Gastroesophageal sphincter (tissue), 4 donors: ENCODE results near the gene UBQLN1. TPM values are rescaled to one million over a fixed set of nuclear protein-coding genes. Genes with fewer than 3 reads are reported as not detected.

Source experiments
- ATAC-seq: fragments of 150-250 bp; one replicate; pipeline ENCODE4 v1.9.1; 2016; ENCODE audit warnings: mild to moderate bottlenecking, moderate library complexity
- H3K27ac ChIP-seq, 4 donors: fragments of 200-600 bp; sonication (generic) in 3 of 4; 1 replicate in 3 of 4; 2 replicates in 1 of 4; pipeline ENCODE4 v1.5.1; 2016 to 2019
- H3K27me3 ChIP-seq: fragments of 200-600 bp; sonication (generic); one replicate; pipeline ENCODE4 v1.5.1; 2019
- H3K36me3 ChIP-seq, 2 donors: fragments of 200-600 bp; sonication (generic); one replicate each; pipeline ENCODE4 v1.5.1; 2019; ENCODE audit warnings: control low read depth in 1 of 2
- H3K4me1 ChIP-seq, 3 donors: fragments of 200-600 bp; sonication (generic); 1 replicate in 2 of 3; 2 replicates in 1 of 3; pipeline ENCODE4 v1.5.1; 2016 to 2019; ENCODE audit warnings: control low read depth in 2 of 3
- H3K4me3 ChIP-seq, 2 donors: fragments of 200-600 bp; sonication (generic); one replicate each; pipeline ENCODE4 v1.5.1; 2019; ENCODE audit warnings: mild to moderate bottlenecking in 1 of 2, moderate library complexity in 1 of 2
- H3K9me3 ChIP-seq, 3 donors: fragments of 200-600 bp; sonication (generic); one replicate each; pipeline ENCODE4 v1.5.1; 2017 to 2019; ENCODE audit warnings: control low read depth in 2 of 3
- EP300 ChIP-seq: sonication (generic); formaldehyde crosslinking; IDR thresholded peaks from one replicate; pipeline ENCODE4 v1.6.1; 2017; ENCODE audit warnings: antibody characterized with exemption, mild to moderate bottlenecking
- POLR2A ChIP-seq, 2 donors: fragments of 450-650 bp; IDR thresholded peaks; one replicate each; pipeline ENCODE4 v1.6.1; 2017; ENCODE audit warnings: antibody characterized with exemption in 2 of 2, mild to moderate bottlenecking in 2 of 2, moderate library complexity in 1 of 2
- POLR2AphosphoS5 ChIP-seq: sonication (generic); formaldehyde crosslinking; IDR thresholded peaks from one replicate; pipeline ENCODE4 v1.6.1; 2017; ENCODE audit warnings: antibody characterized with exemption
- WGBS, 2 donors: methylation state at CpG; one replicate each; pipeline ENCODE4 v1.1.5; 2018; ENCODE audit warnings: low coverage in 1 of 2; 5-methylcytosine and 5-hydroxymethylcytosine counted together
- total RNA-seq, 4 donors: library from RNA; depleted of rRNA; stranded (reverse); fragments of >200 nt; gene quantifications; one replicate each; pipeline ENCODE4 v1.1.0, GENCODE V29; 2016
- TF ChIP-seq, protein P1 (sequence below), 4 experiments: fragments of 200-600 bp in 2 of 4; fragments of 450-650 bp in 2 of 4; sonication (generic) in 1 of 4; IDR thresholded peaks; one replicate each; pipeline ENCODE4 v1.5.1; 2017 to 2019; ENCODE audit warnings: antibody characterized with exemption in 4 of 4, mild to moderate bottlenecking in 2 of 4, moderate library complexity in 2 of 4

UBQLN1 gene
- total RNA-seq, 4 donors from 2014 or later = 112 to 132 (median 117) TPM

DNA sequence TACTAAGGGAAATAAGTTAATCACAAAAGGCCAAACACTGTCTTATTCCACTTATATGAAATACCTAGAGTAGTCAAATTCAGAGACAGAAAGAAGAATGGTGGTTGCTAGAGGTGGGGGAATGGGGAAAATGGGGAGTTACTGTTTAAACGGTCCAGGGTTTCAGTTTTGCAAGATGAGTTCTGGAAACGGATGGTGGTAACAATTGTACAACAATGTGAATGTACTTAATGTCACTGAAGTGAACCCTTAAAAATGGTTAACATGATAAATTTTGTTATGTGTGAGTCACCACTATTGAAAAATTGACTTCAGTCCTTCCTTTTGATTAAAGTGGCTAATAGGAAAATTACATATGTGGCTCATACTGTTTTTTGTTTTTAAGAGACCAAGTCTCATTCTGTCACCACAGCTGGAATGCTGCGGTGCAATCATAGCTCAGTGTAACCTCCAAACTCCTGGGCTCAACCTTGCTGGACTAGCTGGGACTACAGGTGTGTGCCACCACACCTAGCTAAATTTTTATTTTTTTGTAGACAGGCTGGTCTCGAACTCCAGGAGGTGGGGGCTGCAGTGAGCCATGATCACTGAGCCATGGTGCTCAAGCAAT is 8.7 kb downstream of the UBQLN1 start:
- TF ChIP-seq, protein P1, sequence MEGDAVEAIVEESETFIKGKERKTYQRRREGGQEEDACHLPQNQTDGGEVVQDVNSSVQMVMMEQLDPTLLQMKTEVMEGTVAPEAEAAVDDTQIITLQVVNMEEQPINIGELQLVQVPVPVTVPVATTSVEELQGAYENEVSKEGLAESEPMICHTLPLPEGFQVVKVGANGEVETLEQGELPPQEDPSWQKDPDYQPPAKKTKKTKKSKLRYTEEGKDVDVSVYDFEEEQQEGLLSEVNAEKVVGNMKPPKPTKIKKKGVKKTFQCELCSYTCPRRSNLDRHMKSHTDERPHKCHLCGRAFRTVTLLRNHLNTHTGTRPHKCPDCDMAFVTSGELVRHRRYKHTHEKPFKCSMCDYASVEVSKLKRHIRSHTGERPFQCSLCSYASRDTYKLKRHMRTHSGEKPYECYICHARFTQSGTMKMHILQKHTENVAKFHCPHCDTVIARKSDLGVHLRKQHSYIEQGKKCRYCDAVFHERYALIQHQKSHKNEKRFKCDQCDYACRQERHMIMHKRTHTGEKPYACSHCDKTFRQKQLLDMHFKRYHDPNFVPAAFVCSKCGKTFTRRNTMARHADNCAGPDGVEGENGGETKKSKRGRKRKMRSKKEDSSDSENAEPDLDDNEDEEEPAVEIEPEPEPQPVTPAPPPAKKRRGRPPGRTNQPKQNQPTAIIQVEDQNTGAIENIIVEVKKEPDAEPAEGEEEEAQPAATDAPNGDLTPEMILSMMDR (IDR thresholded peaks at IDR 0.05) = no peak
- no peak for TF ChIP-seq POLR2A (IDR thresholded peaks at IDR 0.05)
- TF ChIP-seq EP300 = no peak
- TF ChIP-seq POLR2AphosphoS5 = no peak
- 52 to 64% methylated on average over 3 of the region's 4 CpGs for WGBS, 2 donors
- no peaks in the 10 kb centered on the region for H3K27me3 ChIP-seq
- H3K27ac ChIP-seq = no peak overlapping the region
- no peak for ATAC-seq
- no peak overlapping the region for H3K4me3 ChIP-seq
- no peaks in the 10 kb centered on the region for H3K9me3 ChIP-seq
- peaks cover 3 to 78% (median 5%) of the 10 kb centered on the region in 3 donors for H3K4me1 ChIP-seq
- no peaks in the 10 kb centered on the region for H3K36me3 ChIP-seq

DNA sequence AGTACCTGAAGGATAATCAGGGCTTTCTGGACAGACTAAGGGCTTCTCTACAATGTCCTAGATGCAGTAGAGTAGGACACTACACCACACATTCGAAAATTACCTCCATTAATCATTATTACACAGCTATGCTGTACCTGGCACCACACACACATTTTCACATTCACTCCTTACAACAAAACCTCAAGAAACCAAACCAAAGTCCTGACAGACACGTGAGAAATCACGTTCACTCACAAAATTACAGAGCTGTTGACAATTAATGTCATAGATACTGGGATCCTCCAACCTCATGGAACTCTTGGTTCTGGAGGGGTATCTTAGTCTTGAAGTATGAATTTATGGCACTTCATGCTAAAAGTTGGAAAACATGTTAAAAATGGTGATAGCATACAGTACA is 16.3 kb downstream of the UBQLN1 start:
- no peak for ATAC-seq
- TF ChIP-seq EP300 (no peak), POLR2AphosphoS5 (no peak), POLR2A (IDR thresholded peaks at IDR 0.05) (no peak)
- TF ChIP-seq, protein P1 (IDR thresholded peaks at IDR 0.05) = no peak
- Histone ChIP-seq H3K4me3 (no peak overlapping the region), H3K9me3 (no peaks in the 10 kb centered on the region), H3K36me3 (no peaks in the 10 kb centered on the region), H3K27ac (no peak overlapping the region), H3K27me3 (no peaks in the 10 kb centered on the region), H3K4me1 (peaks cover 3 to 79% (median 3%) of the 10 kb centered on the region in 3 donors)
- WGBS, 2 donors = 77 to 87% methylated on average over 3 of the region's 3 CpGs

- Histone ChIP-seq H3K36me3 (peaks cover 0 to 6% of the 10 kb centered on the region in 2 donors), H3K27me3 (no peaks in the 10 kb centered on the region), H3K4me1 (peaks cover 3 to 74% (median 3%) of the 10 kb centered on the region in 3 donors), H3K4me3 (no peak overlapping the region), H3K9me3 (no peaks in the 10 kb centered on the region), H3K27ac (no peak overlapping the region)
- WGBS, 2 donors = 88 to 93% methylated on average over 3 of the region's 3 CpGs
- TF ChIP-seq POLR2A (IDR thresholded peaks at IDR 0.05) (no peak), POLR2AphosphoS5 (no peak), EP300 (no peak)
- TF ChIP-seq, protein P1 (IDR thresholded peaks at IDR 0.05) = no peak
- ATAC-seq = no peak
These were observed 18.8 kb downstream of the UBQLN1 start for GRCh38 chr9:83688921-83689320.

DNA sequence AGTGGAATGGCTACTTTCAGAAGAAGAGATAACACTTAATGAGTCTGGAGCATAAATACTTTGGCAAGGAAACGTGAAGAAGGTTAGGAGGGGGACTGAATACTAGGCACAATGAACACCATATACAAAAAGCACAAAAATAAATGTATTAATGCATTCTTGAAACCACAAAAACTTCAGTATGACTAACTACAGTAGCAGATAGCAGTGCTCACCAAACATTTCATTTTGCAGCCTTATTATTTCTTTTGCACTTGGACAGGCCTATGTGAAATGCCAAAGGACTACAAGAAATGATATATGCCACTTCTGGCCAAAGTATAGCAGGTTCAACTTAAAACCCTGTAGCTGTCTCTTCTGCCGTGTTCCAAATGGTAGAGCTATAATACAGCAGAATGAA is 26.3 kb downstream of the UBQLN1 start:
- H3K4me3 ChIP-seq = no peak overlapping the region
- peaks cover 0 to 14% (median 0%) of the 10 kb centered on the region in 3 donors for H3K4me1 ChIP-seq
- no peaks in the 10 kb centered on the region for H3K27me3 ChIP-seq
- no peaks in the 10 kb centered on the region for H3K9me3 ChIP-seq
- 76 to 85% methylated on average over 2 of the region's 2 CpGs for WGBS, 2 donors
- no peak for ATAC-seq
- peaks cover 0 to 66% of the 10 kb centered on the region in 2 donors for H3K36me3 ChIP-seq
- TF ChIP-seq EP300 = no peak
- TF ChIP-seq, protein P1 (IDR thresholded peaks at IDR 0.05) = no peak
- no peak for TF ChIP-seq POLR2A (IDR thresholded peaks at IDR 0.05)
- no peak for TF ChIP-seq POLR2AphosphoS5
- no peak overlapping the region for H3K27ac ChIP-seq

- no peak for ATAC-seq
- TF ChIP-seq POLR2A (IDR thresholded peaks at IDR 0.05) = no peak
- TF ChIP-seq, protein P1 (IDR thresholded peaks at IDR 0.05) = no peak
- no peak for TF ChIP-seq POLR2AphosphoS5
- no peak for TF ChIP-seq EP300
- Histone ChIP-seq H3K4me3 (no peak overlapping the region), H3K4me1 (peaks cover 0 to 6% (median 0%) of the 10 kb centered on the region in 3 donors), H3K9me3 (no peaks in the 10 kb centered on the region), H3K36me3 (peaks cover 0 to 79% of the 10 kb centered on the region in 2 donors), H3K27ac (no peak overlapping the region), H3K27me3 (no peaks in the 10 kb centered on the region)
- 100% methylated on average over 1 of the region's 1 CpG for WGBS, 2 donors
These were observed 27.5 kb downstream of the UBQLN1 start for GRCh38 chr9:83680233-83680632.
